ENCODE measurements around the gene LIN37.

DNA sequence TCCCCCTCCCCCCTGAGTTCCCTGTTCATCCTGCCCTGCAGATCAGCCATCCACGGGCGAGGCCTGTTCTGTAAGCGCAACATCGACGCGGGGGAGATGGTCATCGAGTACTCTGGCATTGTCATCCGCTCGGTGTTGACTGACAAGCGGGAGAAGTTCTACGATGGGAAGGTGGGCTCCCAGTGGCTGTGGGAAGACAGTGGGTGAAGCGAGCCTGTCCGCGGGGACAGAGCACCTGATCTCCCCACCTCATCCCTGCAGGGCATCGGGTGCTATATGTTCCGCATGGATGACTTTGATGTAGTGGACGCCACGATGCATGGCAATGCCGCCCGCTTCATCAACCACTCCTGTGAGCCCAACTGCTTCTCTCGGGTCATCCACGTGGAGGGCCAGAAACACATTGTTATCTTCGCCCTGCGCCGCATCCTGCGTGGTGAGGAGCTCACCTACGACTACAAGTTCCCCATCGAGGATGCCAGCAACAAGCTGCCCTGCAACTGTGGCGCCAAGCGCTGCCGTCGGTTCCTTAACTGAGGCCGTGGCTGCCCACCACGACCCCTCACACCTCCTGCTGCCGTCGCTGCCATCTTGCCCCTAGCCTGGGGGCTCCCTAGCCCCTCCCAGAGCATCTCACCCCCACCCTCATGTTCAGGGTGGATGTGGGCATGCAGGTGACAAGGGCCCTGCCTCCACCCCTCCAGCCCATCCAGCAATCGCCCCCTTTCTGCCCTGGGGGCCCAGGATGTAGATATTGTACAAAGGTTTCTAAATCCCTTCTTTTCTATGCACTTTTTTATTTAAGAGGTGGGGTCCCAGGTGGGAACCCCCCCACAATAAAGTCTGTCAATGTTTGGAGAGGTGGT lies 10.1 kb upstream of the LIN37 start:
- no peak for TF ChIP-seq POLR2A (IDR thresholded peaks at IDR 0.05)
- TF ChIP-seq, protein P1, sequence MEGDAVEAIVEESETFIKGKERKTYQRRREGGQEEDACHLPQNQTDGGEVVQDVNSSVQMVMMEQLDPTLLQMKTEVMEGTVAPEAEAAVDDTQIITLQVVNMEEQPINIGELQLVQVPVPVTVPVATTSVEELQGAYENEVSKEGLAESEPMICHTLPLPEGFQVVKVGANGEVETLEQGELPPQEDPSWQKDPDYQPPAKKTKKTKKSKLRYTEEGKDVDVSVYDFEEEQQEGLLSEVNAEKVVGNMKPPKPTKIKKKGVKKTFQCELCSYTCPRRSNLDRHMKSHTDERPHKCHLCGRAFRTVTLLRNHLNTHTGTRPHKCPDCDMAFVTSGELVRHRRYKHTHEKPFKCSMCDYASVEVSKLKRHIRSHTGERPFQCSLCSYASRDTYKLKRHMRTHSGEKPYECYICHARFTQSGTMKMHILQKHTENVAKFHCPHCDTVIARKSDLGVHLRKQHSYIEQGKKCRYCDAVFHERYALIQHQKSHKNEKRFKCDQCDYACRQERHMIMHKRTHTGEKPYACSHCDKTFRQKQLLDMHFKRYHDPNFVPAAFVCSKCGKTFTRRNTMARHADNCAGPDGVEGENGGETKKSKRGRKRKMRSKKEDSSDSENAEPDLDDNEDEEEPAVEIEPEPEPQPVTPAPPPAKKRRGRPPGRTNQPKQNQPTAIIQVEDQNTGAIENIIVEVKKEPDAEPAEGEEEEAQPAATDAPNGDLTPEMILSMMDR (IDR thresholded peaks at IDR 0.05): no peak

Measured in adrenal gland (tissue), 5 donors.